ENCODE data around the gene KIF13A.

DNA sequence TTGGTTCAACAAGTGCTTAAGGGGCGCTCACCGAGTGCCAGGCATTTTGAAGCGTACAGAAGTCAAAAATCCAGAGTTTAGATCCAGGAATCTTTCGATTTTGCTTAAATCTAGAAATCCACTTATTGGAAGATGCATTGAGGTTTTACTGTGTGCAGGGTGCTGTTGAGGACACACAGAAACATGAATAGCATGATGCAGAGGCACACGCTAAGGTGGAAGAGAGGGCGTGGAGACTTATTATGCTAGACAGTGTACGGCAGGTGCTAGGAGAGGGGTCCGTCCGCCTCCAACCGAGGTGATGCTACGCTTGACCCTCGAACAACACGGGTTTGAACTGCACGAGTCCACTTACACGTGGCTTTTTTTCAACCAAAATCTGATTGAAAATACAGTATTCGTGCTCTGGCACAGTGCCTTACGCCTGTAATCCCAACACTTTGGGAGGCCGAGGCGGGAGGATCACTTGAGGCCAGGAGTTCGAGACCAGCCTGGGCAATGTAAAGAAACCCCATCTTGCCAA, 1.0 kb upstream of the KIF13A start:
- TF ChIP-seq, protein P1, sequence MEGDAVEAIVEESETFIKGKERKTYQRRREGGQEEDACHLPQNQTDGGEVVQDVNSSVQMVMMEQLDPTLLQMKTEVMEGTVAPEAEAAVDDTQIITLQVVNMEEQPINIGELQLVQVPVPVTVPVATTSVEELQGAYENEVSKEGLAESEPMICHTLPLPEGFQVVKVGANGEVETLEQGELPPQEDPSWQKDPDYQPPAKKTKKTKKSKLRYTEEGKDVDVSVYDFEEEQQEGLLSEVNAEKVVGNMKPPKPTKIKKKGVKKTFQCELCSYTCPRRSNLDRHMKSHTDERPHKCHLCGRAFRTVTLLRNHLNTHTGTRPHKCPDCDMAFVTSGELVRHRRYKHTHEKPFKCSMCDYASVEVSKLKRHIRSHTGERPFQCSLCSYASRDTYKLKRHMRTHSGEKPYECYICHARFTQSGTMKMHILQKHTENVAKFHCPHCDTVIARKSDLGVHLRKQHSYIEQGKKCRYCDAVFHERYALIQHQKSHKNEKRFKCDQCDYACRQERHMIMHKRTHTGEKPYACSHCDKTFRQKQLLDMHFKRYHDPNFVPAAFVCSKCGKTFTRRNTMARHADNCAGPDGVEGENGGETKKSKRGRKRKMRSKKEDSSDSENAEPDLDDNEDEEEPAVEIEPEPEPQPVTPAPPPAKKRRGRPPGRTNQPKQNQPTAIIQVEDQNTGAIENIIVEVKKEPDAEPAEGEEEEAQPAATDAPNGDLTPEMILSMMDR (IDR thresholded peaks at IDR 0.05), result no peak
- no peak for TF ChIP-seq POLR2A (IDR thresholded peaks at IDR 0.05)
